Endothelial cell of umbilical vein (primary cell): ENCODE data around the gene SEMA5A. TPM values are rescaled to one million over a fixed set of nuclear protein-coding genes. Genes with fewer than 3 reads are reported as not detected.

Experiments
- BruUV-seq: library from RNA; stranded (reverse); fragments of 400-500 nt; replicated peaks from 2 replicates; lab custom pipeline; 2021; lab: Mats Ljungman, UMichigan
- CTCF ChIA-PET: fragments of 300-600, 350-600 bp; sonication (Branson Sonifier 250); formaldehyde crosslinking; loops from one replicate; lab custom pipeline; 2021; ENCODE audit warnings: antibody characterized with exemption, inconsistent platforms; lab: Charles Lee
- POLR2A ChIA-PET: fragments of 300-600, 350-600 bp; sonication (Branson Sonifier 250); formaldehyde crosslinking; loops from one replicate; lab custom pipeline; 2021; ENCODE audit warnings: antibody characterized with exemption, inconsistent platforms; lab: Charles Lee
- DNase-seq: peaks from one replicate; pipeline ENCODE4 v3.0.0-alpha.2; 2011; ENCODE audit warnings: low read depth, low spot score
- FAIRE-seq: peaks from 2 replicates; lab custom pipeline; 2011; peaks lifted over from hg19 to GRCh38; lab: Jason Lieb, UNC
- H2AFZ ChIP-seq: 2 replicates; pipeline ENCODE4 v1.6.0; 2012; ENCODE audit warnings: low read depth, low read length, control low read depth, inconsistent platforms
- H3K27ac ChIP-seq: 2 replicates; pipeline ENCODE4 v1.5.1; 2011; ENCODE audit warnings: low read depth, mild to moderate bottlenecking, control low read depth, low read length, moderate library complexity; ENCODE audit not compliant: insufficient read depth
- H3K27me3 ChIP-seq, 2 experiments: 2 replicates each; pipeline versions ENCODE4 v1.6.0 to v1.6.1; 2011; ENCODE audit warnings: low read length in 2 of 2, mixed read lengths in 1 of 2; ENCODE audit not compliant: control insufficient read depth in 2 of 2, insufficient read depth in 2 of 2
- H3K36me3 ChIP-seq, 2 experiments: 2 replicates in 1 of 2; 3 replicates in 1 of 2; pipeline ENCODE4 v1.5.1; 2011; ENCODE audit warnings: low read length in 2 of 2, mild to moderate bottlenecking in 1 of 2, moderate library complexity in 1 of 2; ENCODE audit not compliant: control insufficient read depth in 2 of 2, insufficient read depth in 2 of 2; ENCODE audit errors: extremely low read depth in 1 of 2
- H3K4me1 ChIP-seq: 3 replicates; pipeline ENCODE4 v1.5.1; 2011; ENCODE audit warnings: mild to moderate bottlenecking, low read length; ENCODE audit not compliant: control insufficient read depth, insufficient read depth; ENCODE audit errors: extremely low read depth
- H3K4me2 ChIP-seq: 2 replicates; pipeline ENCODE4 v1.6.1; 2011; ENCODE audit warnings: low read length, control low read depth, mixed read lengths; ENCODE audit not compliant: insufficient read depth
- H3K4me3 ChIP-seq, 3 experiments: fragments of 200-600 bp in 1 of 3; sonication (generic), shearing (Covaris generic) in 1 of 3; replicated peaks in 1 of 3; 2 replicates each; pipeline ENCODE4 v1.5.1; 2011 to 2016; ENCODE audit warnings: control low read depth in 3 of 3, low read length in 3 of 3, mild to moderate bottlenecking in 2 of 3, inconsistent platforms in 1 of 3, low read depth in 1 of 3, moderate library complexity in 1 of 3; ENCODE audit not compliant: insufficient read depth in 1 of 3
- H3K79me2 ChIP-seq: 2 replicates; pipeline ENCODE4 v1.6.0; 2012; ENCODE audit warnings: low read length, inconsistent platforms; ENCODE audit not compliant: control insufficient read depth, insufficient read depth
- H3K9ac ChIP-seq: replicated peaks from 2 replicates; pipeline ENCODE3; 2011; ENCODE audit warnings: low read length, control low read depth; ENCODE audit not compliant: insufficient read depth; ENCODE audit errors: extremely low read depth
- H3K9me1 ChIP-seq: replicated peaks from 3 replicates; pipeline ENCODE4 v1.6.0; 2011; ENCODE audit warnings: mild to moderate bottlenecking, low read length; ENCODE audit not compliant: control insufficient read depth, insufficient read depth; ENCODE audit errors: extremely low read depth
- H3K9me3 ChIP-seq: replicated peaks from 2 replicates; pipeline ENCODE4 v1.5.1; 2012; ENCODE audit warnings: low read length, inconsistent platforms; ENCODE audit not compliant: control insufficient read depth, insufficient read depth
- H4K20me1 ChIP-seq: replicated peaks from 2 replicates; pipeline ENCODE3; 2011; ENCODE audit warnings: mild to moderate bottlenecking, low read length; ENCODE audit not compliant: control insufficient read depth, insufficient read depth; ENCODE audit errors: extremely low read depth
- CTCF ChIP-seq, 2 donors: IDR thresholded peaks; 1 replicate in 1 of 2; 2 replicates in 1 of 2; pipeline ENCODE4 v1.5.1; 2011; ENCODE audit warnings: low read length in 2 of 2, mild to moderate bottlenecking in 2 of 2, moderate library complexity in 2 of 2, control low read depth in 1 of 2, inconsistent platforms in 1 of 2, low read depth in 1 of 2; ENCODE audit not compliant: insufficient read depth in 1 of 2; ENCODE audit errors: extremely low read depth in 1 of 2
- GATA2 ChIP-seq: IDR thresholded peaks from 2 replicates; pipeline ENCODE4 v1.7.0; 2011; ENCODE audit warnings: low read depth, mild to moderate bottlenecking, moderate library complexity, mixed read lengths, low read length; ENCODE audit not compliant: insufficient read length, insufficient read depth
- JUN ChIP-seq: IDR thresholded peaks from 2 replicates; pipeline ENCODE4 v1.6.1; 2011; ENCODE audit warnings: borderline replicate concordance, low read depth; ENCODE audit not compliant: insufficient read length, insufficient read depth
- MAX ChIP-seq: IDR thresholded peaks from 2 replicates; pipeline ENCODE4 v1.6.1; 2011; ENCODE audit not compliant: insufficient read depth, insufficient read length
- MYC ChIP-seq: IDR thresholded peaks from one replicate; pipeline ENCODE4 v1.6.1; 2011; ENCODE audit warnings: mild to moderate bottlenecking, low read depth, low read length
- POLR2A ChIP-seq: IDR thresholded peaks from 2 replicates; pipeline ENCODE4 v1.6.1; 2012; ENCODE audit warnings: low read depth, mild to moderate bottlenecking, control low read depth, low read length
- dilution Hi-C: fragments of 300-500 bp; cut with MboI; formaldehyde crosslinking; loops from one replicate; pipeline ENCODE4 v1.15.0; 2019; ENCODE audit warnings: low sequenced_read_pairs; ENCODE audit not compliant: extremely low pct_ligation_motif_present
- intact Hi-C: fragments of 100-400 bp; cut with micrococcal nuclease; formaldehyde crosslinking; loops from one replicate; pipeline ENCODE4 v1.10.0; 2022
- polyA plus RNA-seq, 4 experiments: library from polyadenylated mRNA; depleted of rRNA in 3 of 4; stranded (reverse) in 3 of 4; unstranded in 1 of 4; fragments of >200 nt; gene quantifications; 2 replicates each; pipeline versions ENCODE4 v1.2.1 to v1.2.3, GENCODE V29; 2011 to 2012; ENCODE audit warnings: missing spikeins in 1 of 4
- total RNA-seq: library from RNA; stranded (reverse); gene quantifications from 2 replicates; pipeline ENCODE4 v1.2.3, GENCODE V29; 2021

SEMA5A gene
- total and polyA plus RNA-seq, 2 donors (not counting 3 experiments of a cell fraction or from before 2014, with no cell fraction given) = 0.04 to 0.06 TPM

GRCh38 chr5:9498541-9499497 lies 47.1 kb downstream of the SEMA5A start:
- H3K4me1 ChIP-seq = no peaks in the 10 kb centered on the region
- BruUV-seq = no TSS peak
- H3K79me2 ChIP-seq = no peaks in the 10 kb centered on the region
- H3K4me2 ChIP-seq = no peak overlapping the region
- FAIRE-seq = no peak
- H3K36me3 ChIP-seq = no peaks in the 10 kb centered on the region
- H3K9ac ChIP-seq = no peak overlapping the region
- dilution Hi-C loops = no loop called here
- no peaks in the 10 kb centered on the region for H3K9me3 ChIP-seq
- H3K27ac ChIP-seq = no peak overlapping the region
- no peak overlapping the region for H3K4me3 ChIP-seq
- intact Hi-C loops = no loop called here
- no peaks in the 10 kb centered on the region for H4K20me1 ChIP-seq
- TF ChIP-seq CTCF (IDR thresholded peaks at IDR 0.05; ENCODE audit: extremely low read depth in 1 of 2, insufficient read depth in 1 of 2, low read depth in 1 of 2, low read length in 2 of 2) (peak in 1 of 2 donors; percentile 5), MYC (no peak)
- H3K27me3 ChIP-seq = no peaks in the 10 kb centered on the region
- ChIA-PET CTCF (no interaction called here), POLR2A (no interaction called here)
- no peak for DNase-seq
- H2AFZ ChIP-seq = no peak overlapping the region
- no peaks in the 10 kb centered on the region for H3K9me1 ChIP-seq

- dilution Hi-C loops (no loop called here), intact Hi-C loops (no loop called here)
- no peak overlapping the region for H3K27ac ChIP-seq
- H3K4me1 ChIP-seq = no peaks in the 10 kb centered on the region
- ChIA-PET POLR2A (no interaction called here), CTCF (no interaction called here)
- H3K79me2 ChIP-seq = no peaks in the 10 kb centered on the region
- BruUV-seq = no TSS peak
- H3K36me3 ChIP-seq = no peaks in the 10 kb centered on the region
- no peak overlapping the region for H3K4me3 ChIP-seq
- no peaks in the 10 kb centered on the region for H3K27me3 ChIP-seq
- DNase-seq (no peak), FAIRE-seq (no peak)
- no peaks in the 10 kb centered on the region for H3K9me3 ChIP-seq
- no peak for TF ChIP-seq JUN
- TF ChIP-seq POLR2A = no peak
- TF ChIP-seq MAX = no peak
- no peak for TF ChIP-seq GATA2
- H2AFZ ChIP-seq = no peak overlapping the region
- H4K20me1 ChIP-seq = no peaks in the 10 kb centered on the region
- H3K9ac ChIP-seq = no peak overlapping the region
- no peak overlapping the region for H3K4me2 ChIP-seq
- no peaks in the 10 kb centered on the region for H3K9me1 ChIP-seq
These were observed 48.5 kb downstream of the SEMA5A start for GRCh38 chr5:9497347-9497746.
